ENCODE measurements around the gene SARM1. TPM values are rescaled to one million over a fixed set of nuclear protein-coding genes. Genes with fewer than 3 reads are reported as not detected.

The SARM1 gene
- total RNA-seq, 1 donor from 2014 or later = 5.7 TPM

- no peak overlapping the region for H3K4me3 ChIP-seq (ENCODE audit: low read length in 3 of 3)
- H3K9ac ChIP-seq (ENCODE audit: low read depth in 1 of 3, low read length in 3 of 3) = no peak overlapping the region
- H3K9me3 ChIP-seq (ENCODE audit: control insufficient read depth in 3 of 3, low read length in 3 of 3) = no peaks in the 10 kb centered on the region
- peaks cover 0 to 6% (median 3%) of the 10 kb centered on the region in 3 donors for H3K36me3 ChIP-seq (ENCODE audit: control insufficient read depth in 3 of 3, insufficient read depth in 3 of 3, low read length in 3 of 3)
- H3K27me3 ChIP-seq (ENCODE audit: control insufficient read depth in 3 of 3, insufficient read depth in 3 of 3, low read length in 3 of 3) = no peaks in the 10 kb centered on the region
- H3K27ac ChIP-seq (ENCODE audit: low read depth, low read length) = no peak overlapping the region
- peaks cover 17 to 21% (median 18%) of the 10 kb centered on the region in 3 donors for H3K4me1 ChIP-seq (ENCODE audit: control insufficient read depth in 3 of 3, insufficient read depth in 3 of 3, low read length in 3 of 3)
Observed at GRCh38 chr17:28407130-28407973, 35.9 kb downstream of the SARM1 start.

DNA sequence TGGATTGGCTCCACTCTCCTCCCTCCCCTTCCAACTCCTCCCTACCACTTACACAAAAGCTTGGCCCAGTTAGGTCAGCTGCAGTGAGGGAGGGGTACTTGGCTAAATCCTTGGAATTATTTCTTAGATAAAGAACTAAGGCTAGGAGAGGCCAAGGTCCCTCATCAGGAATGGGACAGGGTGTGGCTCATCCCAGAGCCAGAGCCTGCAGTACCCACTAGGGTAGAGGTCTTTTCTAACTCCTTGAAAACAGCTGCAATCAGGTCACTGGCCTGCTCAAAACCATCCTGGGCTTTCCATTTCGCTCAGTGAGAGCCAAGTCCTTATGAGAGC, 36.4 kb downstream of the SARM1 start:
- Histone ChIP-seq H3K9ac (ENCODE audit: low read depth in 1 of 3, low read length in 3 of 3) (no peak overlapping the region), H3K27ac (ENCODE audit: low read depth, low read length) (no peak overlapping the region), H3K27me3 (ENCODE audit: control insufficient read depth in 3 of 3, insufficient read depth in 3 of 3, low read length in 3 of 3) (no peaks in the 10 kb centered on the region), H3K4me3 (ENCODE audit: low read length in 3 of 3) (no peak overlapping the region), H3K4me1 (ENCODE audit: control insufficient read depth in 3 of 3, insufficient read depth in 3 of 3, low read length in 3 of 3) (peaks cover 17 to 21% (median 18%) of the 10 kb centered on the region in 3 donors), H3K9me3 (ENCODE audit: control insufficient read depth in 3 of 3, low read length in 3 of 3) (no peaks in the 10 kb centered on the region), H3K36me3 (ENCODE audit: control insufficient read depth in 3 of 3, insufficient read depth in 3 of 3, low read length in 3 of 3) (peaks cover 0 to 3% (median 1%) of the 10 kb centered on the region in 3 donors)

DNA sequence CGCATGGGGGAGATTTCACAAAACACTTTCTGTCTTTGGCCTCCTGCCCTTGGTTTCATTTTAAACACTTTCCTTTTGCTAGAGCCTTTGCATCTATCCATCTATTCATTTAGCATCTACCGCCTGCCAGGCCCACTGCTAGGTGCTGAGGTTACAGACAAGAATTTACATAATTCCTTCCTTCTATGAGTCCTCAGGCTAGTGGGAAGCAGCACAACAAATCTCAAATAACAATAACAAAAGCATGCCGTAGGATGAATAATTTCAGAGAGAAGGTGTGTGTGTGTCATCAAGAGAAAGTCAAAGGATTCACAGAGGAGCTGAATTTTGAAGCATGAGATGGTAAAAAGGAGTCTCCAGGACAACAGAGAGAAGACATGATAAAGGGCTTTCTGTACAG, 40.6 kb downstream of the SARM1 start:
- peaks cover 0 to 4% (median 2%) of the 10 kb centered on the region in 3 donors for H3K27me3 ChIP-seq (ENCODE audit: control insufficient read depth in 3 of 3, insufficient read depth in 3 of 3, low read length in 3 of 3)
- no peak overlapping the region for H3K27ac ChIP-seq (ENCODE audit: low read depth, low read length)
- no peaks in the 10 kb centered on the region for H3K9me3 ChIP-seq (ENCODE audit: control insufficient read depth in 3 of 3, low read length in 3 of 3)
- H3K4me3 ChIP-seq (ENCODE audit: low read length in 3 of 3) = no peak overlapping the region
- no peak overlapping the region for H3K9ac ChIP-seq (ENCODE audit: low read depth in 1 of 3, low read length in 3 of 3)
- H3K4me1 ChIP-seq (ENCODE audit: control insufficient read depth in 3 of 3, insufficient read depth in 3 of 3, low read length in 3 of 3) = no peaks in the 10 kb centered on the region
- H3K36me3 ChIP-seq (ENCODE audit: control insufficient read depth in 3 of 3, insufficient read depth in 3 of 3, low read length in 3 of 3) = no peaks in the 10 kb centered on the region

- H3K36me3 ChIP-seq (ENCODE audit: control insufficient read depth in 3 of 3, insufficient read depth in 3 of 3, low read length in 3 of 3) = no peaks in the 10 kb centered on the region
- peaks cover 0 to 4% (median 2%) of the 10 kb centered on the region in 3 donors for H3K27me3 ChIP-seq (ENCODE audit: control insufficient read depth in 3 of 3, insufficient read depth in 3 of 3, low read length in 3 of 3)
- H3K4me1 ChIP-seq (ENCODE audit: control insufficient read depth in 3 of 3, insufficient read depth in 3 of 3, low read length in 3 of 3) = no peaks in the 10 kb centered on the region
- no peak overlapping the region for H3K4me3 ChIP-seq (ENCODE audit: low read length in 3 of 3)
- H3K9ac ChIP-seq (ENCODE audit: low read depth in 1 of 3, low read length in 3 of 3) = no peak overlapping the region
- no peaks in the 10 kb centered on the region for H3K9me3 ChIP-seq (ENCODE audit: control insufficient read depth in 3 of 3, low read length in 3 of 3)
- no peak overlapping the region for H3K27ac ChIP-seq (ENCODE audit: low read depth, low read length)
Observed at GRCh38 chr17:28413804-28414203, 42.3 kb downstream of the SARM1 start.

DNA sequence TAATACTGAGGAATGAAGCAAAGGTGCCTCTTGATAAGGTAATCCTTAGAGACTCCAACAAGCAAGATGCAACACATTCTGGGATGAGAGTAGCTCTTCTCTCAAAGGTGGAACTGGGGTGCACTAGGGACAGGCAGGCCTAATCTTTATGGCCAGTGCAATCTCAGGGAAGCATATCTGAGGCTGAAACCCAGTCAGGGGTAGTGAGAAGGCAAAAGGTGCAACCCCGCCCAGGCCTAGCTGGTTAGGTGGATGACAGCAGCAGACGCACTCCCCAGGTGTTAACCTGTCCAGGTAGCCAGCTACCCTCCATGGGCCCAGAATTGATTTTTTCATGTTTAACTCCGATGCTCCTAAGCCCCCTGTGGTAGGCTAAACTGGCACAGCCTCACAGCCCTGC, 44.4 kb downstream of the SARM1 start:
- Histone ChIP-seq H3K4me1 (ENCODE audit: control insufficient read depth in 3 of 3, insufficient read depth in 3 of 3, low read length in 3 of 3) (no peaks in the 10 kb centered on the region), H3K9ac (ENCODE audit: low read depth in 1 of 3, low read length in 3 of 3) (no peak overlapping the region), H3K36me3 (ENCODE audit: control insufficient read depth in 3 of 3, insufficient read depth in 3 of 3, low read length in 3 of 3) (no peaks in the 10 kb centered on the region), H3K4me3 (ENCODE audit: low read length in 3 of 3) (no peak overlapping the region), H3K9me3 (ENCODE audit: control insufficient read depth in 3 of 3, low read length in 3 of 3) (no peaks in the 10 kb centered on the region), H3K27me3 (ENCODE audit: control insufficient read depth in 3 of 3, insufficient read depth in 3 of 3, low read length in 3 of 3) (peaks cover 0 to 5% (median 4%) of the 10 kb centered on the region in 3 donors), H3K27ac (ENCODE audit: low read depth, low read length) (no peak overlapping the region)

- H3K4me3 ChIP-seq (ENCODE audit: low read length in 3 of 3) = no peak overlapping the region
Observed at GRCh38 chr17:28416703-28417311, 45.3 kb downstream of the SARM1 start.

GRCh38 chr17:28421787-28422305, 50.4 kb downstream of the SARM1 start:
- Histone ChIP-seq H3K27me3 (ENCODE audit: control insufficient read depth in 3 of 3, insufficient read depth in 3 of 3, low read length in 3 of 3) (peaks cover 3 to 14% (median 4%) of the 10 kb centered on the region in 3 donors), H3K9me3 (ENCODE audit: control insufficient read depth in 3 of 3, low read length in 3 of 3) (no peaks in the 10 kb centered on the region), H3K9ac (ENCODE audit: low read depth in 1 of 3, low read length in 3 of 3) (no peak overlapping the region), H3K36me3 (ENCODE audit: control insufficient read depth in 3 of 3, insufficient read depth in 3 of 3, low read length in 3 of 3) (no peaks in the 10 kb centered on the region), H3K27ac (ENCODE audit: low read depth, low read length) (no peak overlapping the region), H3K4me3 (ENCODE audit: low read length in 3 of 3) (no peak overlapping the region), H3K4me1 (ENCODE audit: control insufficient read depth in 3 of 3, insufficient read depth in 3 of 3, low read length in 3 of 3) (no peaks in the 10 kb centered on the region)

More at GRCh38 chr17:28416703-28417311, 45.3 kb downstream of the SARM1 start:
- Histone ChIP-seq H3K4me1 (ENCODE audit: control insufficient read depth in 3 of 3, insufficient read depth in 3 of 3, low read length in 3 of 3) (no peaks in the 10 kb centered on the region), H3K9me3 (ENCODE audit: control insufficient read depth in 3 of 3, low read length in 3 of 3) (no peaks in the 10 kb centered on the region), H3K27ac (ENCODE audit: low read depth, low read length) (no peak overlapping the region), H3K9ac (ENCODE audit: low read depth in 1 of 3, low read length in 3 of 3) (no peak overlapping the region), H3K36me3 (ENCODE audit: control insufficient read depth in 3 of 3, insufficient read depth in 3 of 3, low read length in 3 of 3) (no peaks in the 10 kb centered on the region), H3K27me3 (ENCODE audit: control insufficient read depth in 3 of 3, insufficient read depth in 3 of 3, low read length in 3 of 3) (peaks cover 0 to 5% (median 4%) of the 10 kb centered on the region in 3 donors)

GRCh38 chr17:28425206-28425605, 53.7 kb downstream of the SARM1 start:
- H3K4me1 ChIP-seq (ENCODE audit: control insufficient read depth in 3 of 3, insufficient read depth in 3 of 3, low read length in 3 of 3) = no peaks in the 10 kb centered on the region
- no peaks in the 10 kb centered on the region for H3K9me3 ChIP-seq (ENCODE audit: control insufficient read depth in 3 of 3, low read length in 3 of 3)
- no peak overlapping the region for H3K9ac ChIP-seq (ENCODE audit: low read depth in 1 of 3, low read length in 3 of 3)
- no peak overlapping the region for H3K27ac ChIP-seq (ENCODE audit: low read depth, low read length)
- no peak overlapping the region for H3K4me3 ChIP-seq (ENCODE audit: low read length in 3 of 3)
- H3K27me3 ChIP-seq (ENCODE audit: control insufficient read depth in 3 of 3, insufficient read depth in 3 of 3, low read length in 3 of 3) = peaks cover 3 to 14% (median 4%) of the 10 kb centered on the region in 3 donors
- H3K36me3 ChIP-seq (ENCODE audit: control insufficient read depth in 3 of 3, insufficient read depth in 3 of 3, low read length in 3 of 3) = no peaks in the 10 kb centered on the region

GRCh38 chr17:28426081-28426519, 54.6 kb downstream of the SARM1 start:
- H3K4me1 ChIP-seq (ENCODE audit: control insufficient read depth in 3 of 3, insufficient read depth in 3 of 3, low read length in 3 of 3) = no peaks in the 10 kb centered on the region
- H3K9me3 ChIP-seq (ENCODE audit: control insufficient read depth in 3 of 3, low read length in 3 of 3) = no peaks in the 10 kb centered on the region
- no peak overlapping the region for H3K9ac ChIP-seq (ENCODE audit: low read depth in 1 of 3, low read length in 3 of 3)
- H3K27ac ChIP-seq (ENCODE audit: low read depth, low read length) = no peak overlapping the region
- no peaks in the 10 kb centered on the region for H3K36me3 ChIP-seq (ENCODE audit: control insufficient read depth in 3 of 3, insufficient read depth in 3 of 3, low read length in 3 of 3)
- H3K27me3 ChIP-seq (ENCODE audit: control insufficient read depth in 3 of 3, insufficient read depth in 3 of 3, low read length in 3 of 3) = peaks cover 3 to 12% (median 4%) of the 10 kb centered on the region in 3 donors
- no peak overlapping the region for H3K4me3 ChIP-seq (ENCODE audit: low read length in 3 of 3)

GRCh38 chr17:28427371-28427770, 55.9 kb downstream of the SARM1 start:
- Histone ChIP-seq H3K36me3 (ENCODE audit: control insufficient read depth in 3 of 3, insufficient read depth in 3 of 3, low read length in 3 of 3) (no peaks in the 10 kb centered on the region), H3K4me3 (ENCODE audit: low read length in 3 of 3) (no peak overlapping the region), H3K9me3 (ENCODE audit: control insufficient read depth in 3 of 3, low read length in 3 of 3) (no peaks in the 10 kb centered on the region), H3K9ac (ENCODE audit: low read depth in 1 of 3, low read length in 3 of 3) (no peak overlapping the region), H3K4me1 (ENCODE audit: control insufficient read depth in 3 of 3, insufficient read depth in 3 of 3, low read length in 3 of 3) (no peaks in the 10 kb centered on the region), H3K27ac (ENCODE audit: low read depth, low read length) (no peak overlapping the region), H3K27me3 (ENCODE audit: control insufficient read depth in 3 of 3, insufficient read depth in 3 of 3, low read length in 3 of 3) (peaks cover 4 to 16% (median 5%) of the 10 kb centered on the region in 3 donors)
